ENCODE results near the gene CRABP1.

DNA sequence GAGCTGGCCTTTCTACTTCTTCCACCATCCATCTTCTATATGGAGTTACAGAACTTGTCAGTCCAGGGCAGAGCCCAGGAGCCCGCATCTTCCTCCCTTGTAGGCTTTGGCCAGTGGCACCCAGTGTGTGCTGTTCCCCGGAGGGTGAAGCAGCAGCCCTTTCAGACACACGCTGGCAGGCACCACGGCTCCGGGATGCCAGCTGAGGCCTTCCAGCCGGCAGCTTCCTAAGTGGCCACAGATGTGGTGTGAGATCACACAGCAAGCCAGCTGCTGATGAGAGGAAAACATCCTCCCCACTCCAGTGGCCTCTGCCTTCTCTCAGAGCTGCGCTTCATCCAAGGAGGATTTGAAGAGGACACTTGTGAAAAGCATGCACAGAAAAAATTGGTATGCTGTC is 24.1 kb downstream of the CRABP1 start:
- TF ChIP-seq POLR2AphosphoS5 (IDR thresholded peaks at IDR 0.05) (no peak), POLR2A (IDR thresholded peaks at IDR 0.05) (no peak)
